HG02759 (cell line): ENCODE data around the gene SUCNR1.
"Not testable (repeated sequence)": the region's sequence is repeated elsewhere in the genome, so short reads cannot be mapped to it uniquely, and the experiment has no call there.

Experiments
- ATAC-seq: cut with Tn5 transposase; IDR thresholded peaks from one replicate; pipeline ENCODE4 v1.9.1; 2021; ENCODE audit warnings: mild to moderate bottlenecking, moderate library complexity; ENCODE audit not compliant: unreplicated experiment

The SUCNR1 gene

GRCh38 chr3:151871639-151872468 lies 1.6 kb upstream of the SUCNR1 start:
- peak; percentile 84 for ATAC-seq

- not testable (repeated sequence) for ATAC-seq
These were observed 636 bp downstream of the SUCNR1 start for GRCh38 chr3:151874079-151874478.

- peak; percentile 71 for ATAC-seq
These were observed 2.3 kb downstream of the SUCNR1 start for GRCh38 chr3:151875759-151876158.

- ATAC-seq = no peak
These were observed 3.8 kb downstream of the SUCNR1 start for GRCh38 chr3:151877269-151877668.

GRCh38 chr3:151878465-151878864 lies 5.0 kb downstream of the SUCNR1 start:
- no peak for ATAC-seq

- no peak for ATAC-seq
These were observed 5.6 kb downstream of the SUCNR1 start for GRCh38 chr3:151879037-151879436.

GRCh38 chr3:151879679-151880415 lies 6.4 kb downstream of the SUCNR1 start:
- ATAC-seq = peak; percentile 47

- no peak for ATAC-seq
These were observed 6.9 kb downstream of the SUCNR1 start for GRCh38 chr3:151880416-151880690.

GRCh38 chr3:151881137-151881536 lies 7.7 kb downstream of the SUCNR1 start:
- ATAC-seq = no peak

GRCh38 chr3:151885397-151885796 lies 12.0 kb downstream of the SUCNR1 start:
- ATAC-seq = not testable (repeated sequence)

GRCh38 chr3:151887450-151888211 lies 14.2 kb downstream of the SUCNR1 start:
- ATAC-seq = not testable (repeated sequence)

- ATAC-seq = peak; percentile 64
These were observed 17.3 kb downstream of the SUCNR1 start for GRCh38 chr3:151890721-151891141.

GRCh38 chr3:151891721-151892120 lies 18.3 kb downstream of the SUCNR1 start:
- ATAC-seq = no peak

- ATAC-seq = no peak
These were observed 20.8 kb downstream of the SUCNR1 start for GRCh38 chr3:151894219-151894618.

GRCh38 chr3:151895478-151896241 lies 22.2 kb downstream of the SUCNR1 start:
- no peak for ATAC-seq

- ATAC-seq = no peak
These were observed 23.0 kb downstream of the SUCNR1 start for GRCh38 chr3:151896246-151897012.

- ATAC-seq = not testable (repeated sequence)
These were observed 24.7 kb downstream of the SUCNR1 start for GRCh38 chr3:151898121-151898520.

- not testable (repeated sequence) for ATAC-seq
These were observed 25.3 kb downstream of the SUCNR1 start for GRCh38 chr3:151898564-151899261.

GRCh38 chr3:151899996-151900395 lies 26.6 kb downstream of the SUCNR1 start:
- ATAC-seq = no peak
